Kidney (tissue), 14 donors: Measurements from ENCODE around the gene PAX5. TPM values are rescaled to one million over a fixed set of nuclear protein-coding genes. Genes with fewer than 3 reads are reported as not detected.

Source experiments
- DNase-seq, 5 donors: peaks; one replicate each; pipeline ENCODE4 v3.0.0-alpha.2; 2013 to 2020
- FAIRE-seq: peaks from 2 replicates; lab custom pipeline; 2012; peaks lifted over from hg19 to GRCh38; lab: Jason Lieb, UNC
- H3K27ac ChIP-seq, 2 donors: one replicate each; pipeline ENCODE4 v1.7.0; 2013; ENCODE audit warnings: low read depth in 2 of 2, low read length in 2 of 2, inconsistent platforms in 1 of 2
- H3K27me3 ChIP-seq: one replicate; pipeline ENCODE4 v1.7.1; 2013; ENCODE audit warnings: low read length, inconsistent platforms; ENCODE audit not compliant: control insufficient read depth, insufficient read depth
- H3K36me3 ChIP-seq, 3 donors: one replicate each; pipeline versions ENCODE4 v1.7.0 to v1.7.1; 2013; ENCODE audit warnings: low read length in 3 of 3, control low read depth in 1 of 3, inconsistent platforms in 1 of 3; ENCODE audit not compliant: insufficient read depth in 3 of 3, control insufficient read depth in 2 of 3
- H3K4me1 ChIP-seq, 3 donors: one replicate each; pipeline versions ENCODE4 v1.7.0 to v1.7.1; 2013; ENCODE audit warnings: low read length in 3 of 3, inconsistent platforms in 1 of 3, low read depth in 1 of 3; ENCODE audit not compliant: control insufficient read depth in 2 of 3, insufficient read depth in 2 of 3
- H3K4me3 ChIP-seq, 3 donors: one replicate each; pipeline versions ENCODE4 v1.7.0 to v1.8.1; 2013; ENCODE audit warnings: low read length in 3 of 3, control low read depth in 1 of 3, inconsistent platforms in 1 of 3
- H3K9ac ChIP-seq, 3 donors: one replicate each; pipeline versions ENCODE4 v1.7.0 to v1.7.1; 2013; ENCODE audit warnings: low read length in 3 of 3, control low read depth in 1 of 3, inconsistent platforms in 1 of 3
- H3K9me3 ChIP-seq, 3 donors: one replicate each; pipeline versions ENCODE4 v1.7.0 to v1.7.1; 2013; ENCODE audit warnings: low read length in 3 of 3, control low read depth in 1 of 3, inconsistent platforms in 1 of 3; ENCODE audit not compliant: control insufficient read depth in 2 of 3, insufficient read depth in 1 of 3
- intact Hi-C: fragments of 100-400 bp; cut with DNase I; formaldehyde crosslinking; loops from one replicate; pipeline ENCODE4 v1.11.1; 2022
- polyA plus RNA-seq: library from polyadenylated mRNA; stranded (reverse); fragments of 350-450 nt; fragmentation: Illumina TruSeq; extraction: RNeasy Lipid Tissue Mini Kit (QIAGEN cat#74804); gene quantifications from one replicate; pipeline ENCODE4 v1.2.3, GENCODE V29; 2014; ENCODE audit warnings: low read depth, low replicate concordance; ENCODE audit not compliant: insufficient read depth
- total RNA-seq: library from RNA; stranded (reverse); fragmentation: NEBNext Ultra II Directional; extraction: Animal tissue kit (Norgen Biotek cat#: 25700); gene quantifications from one replicate; pipeline ENCODE4 v1.2.1, GENCODE V29; 2021
- TF ChIP-seq, protein P1 (sequence below): IDR thresholded peaks from 3 replicates; pipeline ENCODE4 v1.5.1; 2012; ENCODE audit warnings: mild to moderate bottlenecking, moderate library complexity, borderline replicate concordance; ENCODE audit not compliant: insufficient read depth; ENCODE audit errors: extremely low read depth
- donor health status: control.
- donor health status: control.
- donor health status: control.
- donor health status: control.
- donor health status: control.
- donor health status: DM: yes; HTN: yes; CAD: no.
- donor health status: Normal renal cell carcinoma (clear cell type).

The PAX5 gene
- total and polyA plus RNA-seq, 2 donors from 2014 or later: 2.7 TPM; not detected in 1

GRCh38 chr9:36942891-36943290, 91.2 kb downstream of the PAX5 start:
- FAIRE-seq: no peak
- Histone ChIP-seq H3K36me3 (no peaks in the 10 kb centered on the region), H3K27me3 (no peaks in the 10 kb centered on the region), H3K4me1 (no peaks in the 10 kb centered on the region), H3K9ac (no peak overlapping the region), H3K9me3 (no peaks in the 10 kb centered on the region), H3K27ac (no peak overlapping the region), H3K4me3 (no peak overlapping the region)
- peak in 1 of 5 donors; percentile 9 for DNase-seq
- intact Hi-C loops: no loop called here
- TF ChIP-seq, protein P1, sequence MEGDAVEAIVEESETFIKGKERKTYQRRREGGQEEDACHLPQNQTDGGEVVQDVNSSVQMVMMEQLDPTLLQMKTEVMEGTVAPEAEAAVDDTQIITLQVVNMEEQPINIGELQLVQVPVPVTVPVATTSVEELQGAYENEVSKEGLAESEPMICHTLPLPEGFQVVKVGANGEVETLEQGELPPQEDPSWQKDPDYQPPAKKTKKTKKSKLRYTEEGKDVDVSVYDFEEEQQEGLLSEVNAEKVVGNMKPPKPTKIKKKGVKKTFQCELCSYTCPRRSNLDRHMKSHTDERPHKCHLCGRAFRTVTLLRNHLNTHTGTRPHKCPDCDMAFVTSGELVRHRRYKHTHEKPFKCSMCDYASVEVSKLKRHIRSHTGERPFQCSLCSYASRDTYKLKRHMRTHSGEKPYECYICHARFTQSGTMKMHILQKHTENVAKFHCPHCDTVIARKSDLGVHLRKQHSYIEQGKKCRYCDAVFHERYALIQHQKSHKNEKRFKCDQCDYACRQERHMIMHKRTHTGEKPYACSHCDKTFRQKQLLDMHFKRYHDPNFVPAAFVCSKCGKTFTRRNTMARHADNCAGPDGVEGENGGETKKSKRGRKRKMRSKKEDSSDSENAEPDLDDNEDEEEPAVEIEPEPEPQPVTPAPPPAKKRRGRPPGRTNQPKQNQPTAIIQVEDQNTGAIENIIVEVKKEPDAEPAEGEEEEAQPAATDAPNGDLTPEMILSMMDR: no peak

DNA sequence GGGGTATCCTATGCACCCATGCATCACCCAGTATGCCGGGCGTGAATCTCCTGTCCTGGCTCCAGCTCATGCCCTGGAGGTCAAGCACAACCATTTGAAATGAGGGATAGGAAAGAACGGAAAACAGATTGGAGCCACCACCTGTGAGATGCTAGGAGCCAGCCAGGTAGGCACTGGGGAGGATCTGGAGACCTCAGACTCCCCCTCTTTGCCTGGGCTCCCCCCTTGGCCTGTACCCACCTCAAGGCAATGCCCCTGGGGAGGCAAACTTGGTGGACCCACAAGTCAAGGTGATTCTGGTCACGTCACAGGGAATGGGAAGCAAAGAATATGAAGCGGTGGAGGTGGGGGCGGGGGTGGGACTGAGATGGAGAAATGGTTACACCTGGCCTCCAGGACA, 92.6 kb downstream of the PAX5 start:
- no peak for DNase-seq
- TF ChIP-seq, protein P1: no peak
- Histone ChIP-seq H3K27ac (no peak overlapping the region), H3K36me3 (no peaks in the 10 kb centered on the region), H3K9ac (no peak overlapping the region), H3K4me1 (no peaks in the 10 kb centered on the region), H3K4me3 (no peak overlapping the region), H3K27me3 (no peaks in the 10 kb centered on the region), H3K9me3 (no peaks in the 10 kb centered on the region)
- FAIRE-seq: no peak
- intact Hi-C loops: no loop called here

DNA sequence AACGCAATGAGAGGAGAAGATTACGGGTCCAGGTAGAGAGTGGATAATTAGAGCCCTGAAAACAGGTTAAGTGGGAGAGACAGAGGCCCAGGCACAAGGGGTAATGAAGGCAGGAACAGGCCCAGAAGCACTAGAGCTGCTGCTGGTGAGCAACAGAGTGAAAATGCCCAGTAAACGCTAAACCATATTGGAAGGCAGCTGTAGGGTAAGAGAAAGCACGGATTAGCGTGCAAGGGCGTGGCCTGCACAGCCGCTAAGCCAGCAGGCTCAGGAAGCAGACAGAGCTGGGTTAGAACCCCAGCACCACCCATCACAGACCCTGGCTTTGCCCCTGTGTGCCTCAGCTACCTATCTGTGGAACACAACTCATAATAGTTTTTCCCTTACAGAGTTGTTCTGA, 93.2 kb downstream of the PAX5 start:
- Histone ChIP-seq H3K27me3 (no peaks in the 10 kb centered on the region), H3K36me3 (no peaks in the 10 kb centered on the region), H3K4me3 (no peak overlapping the region), H3K4me1 (no peaks in the 10 kb centered on the region), H3K9ac (no peak overlapping the region), H3K27ac (no peak overlapping the region), H3K9me3 (no peaks in the 10 kb centered on the region)
- DNase-seq: no peak
- FAIRE-seq: no peak
- intact Hi-C loops: no loop called here
- TF ChIP-seq, protein P1: no peak

GRCh38 chr9:36940500-36940853, 93.6 kb downstream of the PAX5 start:
- intact Hi-C loops: no loop called here
- H3K9ac ChIP-seq: no peak overlapping the region
- H3K9me3 ChIP-seq: no peaks in the 10 kb centered on the region
- no peak overlapping the region for H3K4me3 ChIP-seq
- no peaks in the 10 kb centered on the region for H3K27me3 ChIP-seq
- FAIRE-seq (no peak), DNase-seq (no peak)
- H3K27ac ChIP-seq: no peak overlapping the region
- H3K4me1 ChIP-seq: no peaks in the 10 kb centered on the region
- TF ChIP-seq, protein P1: no peak
- H3K36me3 ChIP-seq: no peaks in the 10 kb centered on the region
